H1 (cell line): ENCODE data around the gene RNF31.

Experiments
- CHD7 ChIP-seq: fragments of 300-600 bp; sonication (generic); IDR thresholded peaks from 2 replicates; pipeline ENCODE4 v1.7.1; 2012; ENCODE audit warnings: low read length, moderate library complexity, mild to moderate bottlenecking, inconsistent platforms; ENCODE audit not compliant: insufficient replicate concordance
- CTBP2 ChIP-seq: IDR thresholded peaks from 2 replicates; pipeline ENCODE4 v1.7.0; 2011; ENCODE audit warnings: borderline replicate concordance, mild to moderate bottlenecking, moderate library complexity, mixed read lengths, low read length; ENCODE audit not compliant: insufficient read depth, insufficient read length
- CTCF ChIP-seq, 3 experiments: IDR thresholded peaks; 1 replicate in 2 of 3; 2 replicates in 1 of 3; pipeline versions ENCODE4 v1.5.1 to v1.6.1; 2011; ENCODE audit warnings: low read length in 3 of 3, mild to moderate bottlenecking in 3 of 3, inconsistent platforms in 2 of 3, low read depth in 1 of 3, moderate library complexity in 1 of 3; ENCODE audit not compliant: insufficient read depth in 1 of 3; ENCODE audit errors: control extremely low read depth in 1 of 3
- EP300 ChIP-seq, 2 experiments: IDR thresholded peaks; 1 replicate in 1 of 2; 2 replicates in 1 of 2; pipeline ENCODE4 v1.6.1; 2011 to 2012; ENCODE audit warnings: low read depth in 2 of 2, low read length in 2 of 2, mild to moderate bottlenecking in 2 of 2, borderline replicate concordance in 1 of 2, inconsistent platforms in 1 of 2, moderate library complexity in 1 of 2
- EZH2 ChIP-seq: fragments of 200-600 bp; sonication (generic); IDR thresholded peaks from 2 replicates; pipeline ENCODE4 v1.7.1; 2012; ENCODE audit warnings: low read depth, mild to moderate bottlenecking, moderate library complexity, low read length, inconsistent platforms; ENCODE audit not compliant: severe bottlenecking
- JUN ChIP-seq: IDR thresholded peaks from 2 replicates; pipeline ENCODE4 v1.6.1; 2011; ENCODE audit warnings: low read depth, mild to moderate bottlenecking, improper control_type of control experiment, low read length
- JUND ChIP-seq: IDR thresholded peaks from 2 replicates; pipeline ENCODE4 v1.6.1; 2011; ENCODE audit warnings: mild to moderate bottlenecking, improper control_type of control experiment, low read length
- MAX ChIP-seq: IDR thresholded peaks from 2 replicates; pipeline ENCODE4 v1.6.1; 2012; ENCODE audit warnings: inconsistent platforms
- POLR2A ChIP-seq, 2 experiments: IDR thresholded peaks; 1 replicate in 1 of 2; 2 replicates in 1 of 2; pipeline ENCODE4 v1.6.1; 2011; ENCODE audit warnings: low read depth in 2 of 2, low read length in 2 of 2, mild to moderate bottlenecking in 2 of 2; ENCODE audit errors: control extremely low read depth in 1 of 2
- POLR2AphosphoS5 ChIP-seq: IDR thresholded peaks from 2 replicates; pipeline ENCODE4 v1.6.1; 2011; ENCODE audit warnings: low read depth, low read length
- SAP30 ChIP-seq: fragments of 300-600 bp; sonication (generic); IDR thresholded peaks from 2 replicates; pipeline ENCODE4 v1.7.1; 2012; ENCODE audit warnings: low read length, moderate library complexity, mild to moderate bottlenecking, inconsistent platforms; ENCODE audit not compliant: insufficient read depth, insufficient replicate concordance
- SIX5 ChIP-seq: IDR thresholded peaks from 2 replicates; pipeline ENCODE4 v1.6.1; 2011; ENCODE audit warnings: mild to moderate bottlenecking, low read depth, low read length

GRCh38 chr14:24110060-24110459, 37.2 kb upstream of the RNF31 start:
- no peak for TF ChIP-seq CHD7
- TF ChIP-seq EP300 (IDR thresholded peaks at IDR 0.05; ENCODE audit: borderline replicate concordance in 1 of 2, low read depth in 2 of 2, low read length in 2 of 2): no peak
- TF ChIP-seq POLR2AphosphoS5: no peak
- TF ChIP-seq EZH2: no peak
- TF ChIP-seq CTCF (IDR thresholded peaks at IDR 0.05; ENCODE audit: control extremely low read depth in 1 of 3, insufficient read depth in 1 of 3, low read depth in 1 of 3, low read length in 3 of 3): no peak
- no peak for TF ChIP-seq POLR2A (IDR thresholded peaks at IDR 0.05; ENCODE audit: control extremely low read depth in 1 of 2, low read depth in 2 of 2, low read length in 2 of 2)
- no peak for TF ChIP-seq SIX5
- no peak for TF ChIP-seq SAP30
- no peak for TF ChIP-seq CTBP2
- TF ChIP-seq JUND: no peak
- TF ChIP-seq MAX: no peak
- TF ChIP-seq JUN: no peak
